Measurements from ENCODE around the gene PI16. TPM values are rescaled to one million over a fixed set of nuclear protein-coding genes. Genes with fewer than 3 reads are reported as not detected.

PI16 gene
- total RNA-seq, 1 donor: 6.3 TPM

GRCh38 chr6:36971921-36972673 lies 17.6 kb downstream of the PI16 start:
- DNase-seq (ENCODE audit: low read depth): no peak
- no peak overlapping the region for H3K4me3 ChIP-seq (ENCODE audit: low read depth, low read length)
- no peak for TF ChIP-seq CTCF (IDR thresholded peaks at IDR 0.05; ENCODE audit: insufficient read depth, low read length)

GRCh38 chr6:36973190-36973589 lies 18.7 kb downstream of the PI16 start:
- TF ChIP-seq CTCF (IDR thresholded peaks at IDR 0.05; ENCODE audit: insufficient read depth, low read length): no peak
- H3K4me3 ChIP-seq (ENCODE audit: low read depth, low read length): no peak overlapping the region
- DNase-seq (ENCODE audit: low read depth): no peak

GRCh38 chr6:36973647-36974046 lies 19.1 kb downstream of the PI16 start:
- no peak for DNase-seq (ENCODE audit: low read depth)
- H3K4me3 ChIP-seq (ENCODE audit: low read depth, low read length): no peak overlapping the region
- no peak for TF ChIP-seq CTCF (IDR thresholded peaks at IDR 0.05; ENCODE audit: insufficient read depth, low read length)

- TF ChIP-seq CTCF (IDR thresholded peaks at IDR 0.05; ENCODE audit: insufficient read depth, low read length): no peak
- peak; percentile 36 for DNase-seq (ENCODE audit: low read depth)
Observed at GRCh38 chr6:36975231-36976006, 20.9 kb downstream of the PI16 start.

GRCh38 chr6:36976007-36976264 lies 21.4 kb downstream of the PI16 start:
- TF ChIP-seq CTCF (IDR thresholded peaks at IDR 0.05; ENCODE audit: insufficient read depth, low read length): no peak
- no peak overlapping the region for H3K4me3 ChIP-seq (ENCODE audit: low read depth, low read length)
- no peak for DNase-seq (ENCODE audit: low read depth)

More at GRCh38 chr6:36975231-36976006, 20.9 kb downstream of the PI16 start:
- H3K4me3 ChIP-seq (ENCODE audit: low read depth, low read length): no peak overlapping the region

- no peak overlapping the region for H3K4me3 ChIP-seq (ENCODE audit: low read depth, low read length)
- no peak for TF ChIP-seq CTCF (IDR thresholded peaks at IDR 0.05; ENCODE audit: insufficient read depth, low read length)
Observed at GRCh38 chr6:36976509-36976908, 22.0 kb downstream of the PI16 start.

More at GRCh38 chr6:36976509-36976908, 22.0 kb downstream of the PI16 start:
- no peak for DNase-seq (ENCODE audit: low read depth)

Measured in fibroblast of the aortic adventitia (primary cell).